PC-3 (cell line): ENCODE measurements around the gene MYO16. TPM values are rescaled to one million over a fixed set of nuclear protein-coding genes. Genes with fewer than 3 reads are reported as not detected.
"Not testable (repeated sequence)": the region's sequence is repeated elsewhere in the genome, so short reads cannot be mapped to it uniquely, and the experiment has no call there.

Experiments used
- ATAC-seq: fragments of 200-7000 bp; cut with Tn5 transposase; 2 replicates; pipeline ENCODE4 v1.9.1; 2020; ENCODE audit warnings: mild to moderate bottlenecking, moderate library complexity
- BruUV-seq: library from RNA; stranded (reverse); fragments of 400-500 nt; replicated peaks from 2 replicates; lab custom pipeline; 2021; lab: Mats Ljungman, UMichigan
- CTCF ChIA-PET: fragments of 300-600 bp; sonication (Branson Sonifier 250); formaldehyde crosslinking; loops from one replicate; lab custom pipeline; 2022; ENCODE audit warnings: antibody characterized with exemption; lab: Charles Lee
- POLR2A ChIA-PET: fragments of 300-600 bp; sonication (Branson Sonifier 250); formaldehyde crosslinking; loops from one replicate; lab custom pipeline; 2022; ENCODE audit warnings: antibody characterized with exemption; ENCODE audit not compliant: unreplicated experiment; lab: Charles Lee
- DNase-seq: peaks from one replicate; pipeline ENCODE4 v3.0.0-alpha.2; 2015
- H2AFZ ChIP-seq: fragments of 300-600 bp; sonication (generic); 2 replicates; pipeline ENCODE4 v1.6.0; 2016; ENCODE audit warnings: antibody characterized with exemption, low read length
- H3F3A ChIP-seq: fragments of 300-600 bp; sonication (generic); one replicate; pipeline ENCODE4 v1.6.0; 2017; ENCODE audit warnings: antibody characterized with exemption, low read length, control low read depth, mild to moderate bottlenecking; ENCODE audit not compliant: unreplicated experiment
- H3K27ac ChIP-seq: fragments of 300-600 bp; sonication (generic); 2 replicates; pipeline ENCODE4 v1.5.1; 2016; ENCODE audit warnings: mild to moderate bottlenecking, low read length
- H3K27me3 ChIP-seq: fragments of 300-600 bp; sonication (generic); 2 replicates; pipeline ENCODE4 v1.6.1; 2016; ENCODE audit warnings: low read length, mixed read lengths
- H3K36me3 ChIP-seq: fragments of 300-600 bp; sonication (generic); 2 replicates; pipeline ENCODE4 v1.6.1; 2016; ENCODE audit warnings: low read depth, mixed run types, low read length, mixed read lengths
- H3K4me1 ChIP-seq: fragments of 300-600 bp; sonication (generic); 2 replicates; pipeline ENCODE4 v1.5.1; 2016; ENCODE audit warnings: low read length; ENCODE audit not compliant: insufficient read depth
- H3K4me2 ChIP-seq: fragments of 300-600 bp; sonication (generic); 2 replicates; pipeline ENCODE4 v1.6.0; 2016; ENCODE audit warnings: low read length
- H3K4me3 ChIP-seq: fragments of 300-600 bp; sonication (generic); 2 replicates; pipeline ENCODE4 v1.5.1; 2016; ENCODE audit warnings: mild to moderate bottlenecking, low read length, mixed read lengths
- H3K79me2 ChIP-seq: fragments of 300-600 bp; sonication (generic); 2 replicates; pipeline ENCODE4 v1.6.1; 2017; ENCODE audit warnings: low read length, mixed read lengths
- H3K9ac ChIP-seq: fragments of 300-600 bp; sonication (generic); 2 replicates; pipeline ENCODE4 v1.6.0; 2016; ENCODE audit warnings: mild to moderate bottlenecking, low read length
- H3K9me2 ChIP-seq: fragments of 300-600 bp; sonication (generic); replicated peaks from 2 replicates; pipeline ENCODE4 v1.6.1; 2016; ENCODE audit warnings: mixed run types, low read length, mixed read lengths
- H3K9me3 ChIP-seq: fragments of 300-600 bp; sonication (generic); 2 replicates; pipeline ENCODE4 v1.6.1; 2016; ENCODE audit warnings: low read length, mixed read lengths
- H4K20me1 ChIP-seq: fragments of 300-600 bp; sonication (generic); 2 replicates; pipeline ENCODE4 v1.6.1; 2016; ENCODE audit warnings: low read length, mixed read lengths
- EZH2 ChIP-seq: fragments of 300-600 bp; sonication (generic); IDR thresholded peaks from one replicate; pipeline ENCODE4 v1.6.1; 2017; ENCODE audit warnings: antibody characterized with exemption, mild to moderate bottlenecking, low read length; ENCODE audit not compliant: unreplicated experiment
- EZH2phosphoT487 ChIP-seq: fragments of 300-600 bp; sonication (generic); IDR thresholded peaks from 2 replicates; pipeline ENCODE4 v1.6.1; 2018; ENCODE audit warnings: mild to moderate bottlenecking, antibody characterized with exemption, low read length, borderline replicate concordance
- intact Hi-C: fragments of 100-400 bp; cut with micrococcal nuclease; formaldehyde crosslinking; loops from 2 replicates; pipeline ENCODE4 v1.9.0; 2023
- total RNA-seq: library from RNA; depleted of rRNA; stranded (reverse); fragments of >200 nt; gene quantifications from 2 replicates; pipeline ENCODE4 v1.2.3, GENCODE V29; 2014
- TF ChIP-seq, protein P1 (sequence below): fragments of 300-600 bp; sonication (generic); conservative IDR thresholded peaks from 2 replicates; pipeline ENCODE4 v1.5.1; 2017; ENCODE audit warnings: antibody characterized with exemption, low read depth, mild to moderate bottlenecking, low read length

MYO16 gene
- total RNA-seq, 1 experiment from 2014 or later, result not detected

DNA sequence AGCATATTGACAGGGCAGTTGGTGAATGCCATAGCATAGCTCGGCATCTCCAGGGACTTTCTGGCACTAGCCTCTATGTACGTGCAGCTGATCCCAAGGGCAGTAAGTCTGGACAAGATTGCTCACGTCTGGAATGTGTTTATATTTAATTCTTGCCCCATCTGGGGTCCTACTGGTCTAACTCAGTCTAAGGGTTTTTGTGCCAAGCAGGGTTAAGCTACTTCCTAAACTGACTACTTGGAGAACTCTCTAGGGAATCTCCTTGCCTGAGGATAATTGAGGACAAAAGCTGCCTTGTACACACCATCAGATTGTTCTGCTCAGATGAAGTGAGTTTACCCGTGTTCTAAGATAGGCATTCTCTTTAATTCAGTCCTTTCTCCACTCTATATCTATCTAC is 358.1 kb downstream of the MYO16 start:
- H3K4me2 ChIP-seq, result no peak overlapping the region

DNA sequence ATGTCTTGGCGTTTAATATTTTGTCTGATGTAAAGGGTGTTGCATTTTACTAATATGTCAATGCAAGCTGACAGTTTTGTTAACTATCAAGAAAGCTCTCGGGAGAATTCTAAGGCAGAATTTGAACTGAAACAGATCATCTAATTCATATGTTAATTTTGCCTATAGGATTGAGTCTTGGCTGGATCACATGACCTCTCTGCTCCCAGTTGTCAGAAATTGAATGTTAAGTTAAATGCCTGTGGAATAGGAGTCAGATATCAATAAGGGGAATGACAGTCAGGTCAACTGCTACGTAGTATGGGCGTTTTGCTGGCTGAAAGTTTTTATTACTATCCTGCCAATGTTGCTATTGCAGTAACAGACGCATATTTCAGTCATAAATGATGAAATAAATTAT is 358.5 kb downstream of the MYO16 start:
- ChIA-PET CTCF (no interaction called here), POLR2A (interaction anchor here (0.6 kb wide), 1 partner anchor 15 kb away, joined by 3 read pairs; no protein-coding TSS in a partner anchor)
- Histone ChIP-seq H4K20me1 (no peaks in the 10 kb centered on the region), H3K4me3 (no peak overlapping the region), H2AFZ (no peak overlapping the region), H3F3A (no peaks in the 10 kb centered on the region), H3K79me2 (no peaks in the 10 kb centered on the region), H3K4me2 (no peak overlapping the region), H3K9me3 (no peaks in the 10 kb centered on the region), H3K27ac (no peak overlapping the region), H3K36me3 (no peaks in the 10 kb centered on the region), H3K4me1 (peaks cover 17% of the 10 kb centered on the region; the same call in 1 of the 2 replicates), H3K9me2 (no peaks in the 10 kb centered on the region), H3K9ac (no peak overlapping the region), H3K27me3 (0 out of 2 replicates have a peak, but pooled peaks cover 5% of the 10 kb centered on the region)
- ATAC-seq (no peak), DNase-seq (no peak)
- TF ChIP-seq EZH2 (no peak), EZH2phosphoT487 (no peak)
- TF ChIP-seq, protein P1, sequence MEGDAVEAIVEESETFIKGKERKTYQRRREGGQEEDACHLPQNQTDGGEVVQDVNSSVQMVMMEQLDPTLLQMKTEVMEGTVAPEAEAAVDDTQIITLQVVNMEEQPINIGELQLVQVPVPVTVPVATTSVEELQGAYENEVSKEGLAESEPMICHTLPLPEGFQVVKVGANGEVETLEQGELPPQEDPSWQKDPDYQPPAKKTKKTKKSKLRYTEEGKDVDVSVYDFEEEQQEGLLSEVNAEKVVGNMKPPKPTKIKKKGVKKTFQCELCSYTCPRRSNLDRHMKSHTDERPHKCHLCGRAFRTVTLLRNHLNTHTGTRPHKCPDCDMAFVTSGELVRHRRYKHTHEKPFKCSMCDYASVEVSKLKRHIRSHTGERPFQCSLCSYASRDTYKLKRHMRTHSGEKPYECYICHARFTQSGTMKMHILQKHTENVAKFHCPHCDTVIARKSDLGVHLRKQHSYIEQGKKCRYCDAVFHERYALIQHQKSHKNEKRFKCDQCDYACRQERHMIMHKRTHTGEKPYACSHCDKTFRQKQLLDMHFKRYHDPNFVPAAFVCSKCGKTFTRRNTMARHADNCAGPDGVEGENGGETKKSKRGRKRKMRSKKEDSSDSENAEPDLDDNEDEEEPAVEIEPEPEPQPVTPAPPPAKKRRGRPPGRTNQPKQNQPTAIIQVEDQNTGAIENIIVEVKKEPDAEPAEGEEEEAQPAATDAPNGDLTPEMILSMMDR, result no peak
- intact Hi-C loops, result no loop called here
- no TSS peak for BruUV-seq

More for the DNA sequence above, 358.1 kb downstream of the MYO16 start:
- H3K27me3 ChIP-seq, result 0 out of 2 replicates have a peak, but pooled peaks cover 7% of the 10 kb centered on the region
- H3K27ac ChIP-seq, result no peak overlapping the region
- TF ChIP-seq, protein P1, result no peak
- no peak for TF ChIP-seq EZH2phosphoT487
- TF ChIP-seq EZH2, result no peak
- BruUV-seq, result no TSS peak
- ChIA-PET CTCF (no interaction called here), POLR2A (interaction anchor here (0.6 kb wide), 1 partner anchor 15 kb away, joined by 3 read pairs; no protein-coding TSS in a partner anchor)
- H3K4me1 ChIP-seq, result peaks cover 17% of the 10 kb centered on the region; the same call in 1 of the 2 replicates
- H4K20me1 ChIP-seq, result no peaks in the 10 kb centered on the region
- intact Hi-C loops, result no loop called here
- no peak overlapping the region for H3K9ac ChIP-seq
- no peaks in the 10 kb centered on the region for H3F3A ChIP-seq
- no peak overlapping the region for H3K4me3 ChIP-seq
- DNase-seq (no peak), ATAC-seq (no peak)
- no peaks in the 10 kb centered on the region for H3K36me3 ChIP-seq
- H3K79me2 ChIP-seq, result no peaks in the 10 kb centered on the region
- no peaks in the 10 kb centered on the region for H3K9me2 ChIP-seq
- H2AFZ ChIP-seq, result no peak overlapping the region
- H3K9me3 ChIP-seq, result no peaks in the 10 kb centered on the region

DNA sequence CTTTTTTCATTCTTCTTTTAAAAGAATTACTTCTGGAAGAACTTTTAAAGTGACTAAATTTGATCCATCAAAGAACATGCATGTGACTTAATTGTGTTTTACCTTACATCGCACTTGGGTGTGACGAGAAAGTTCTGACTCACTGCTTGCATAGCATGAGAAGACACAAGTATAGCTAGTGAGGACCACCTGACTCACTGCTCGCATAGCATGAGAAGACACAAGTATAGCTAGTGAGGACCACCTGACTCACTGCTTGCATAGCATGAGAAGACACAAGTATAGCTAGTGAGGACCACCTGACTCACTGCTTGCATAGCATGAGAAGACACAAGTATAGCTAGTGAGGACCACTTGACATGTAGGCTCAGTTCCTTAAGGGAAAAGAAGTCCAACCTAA is 362.0 kb downstream of the MYO16 start:
- peak; percentile 13; the same call in 1 of the 2 replicates for ATAC-seq
- H3K36me3 ChIP-seq, H3K4me3 ChIP-seq, H3K9me3 ChIP-seq, BruUV-seq, H3K4me1 ChIP-seq, H3K79me2 ChIP-seq, H3K4me2 ChIP-seq, H3K27me3 ChIP-seq, H4K20me1 ChIP-seq, CTCF ChIA-PET, intact Hi-C loops, H3K9me2 ChIP-seq, H3F3A ChIP-seq, POLR2A ChIA-PET, H2AFZ ChIP-seq: not testable (repeated sequence)
- peak; percentile 53 for DNase-seq
- H3K27ac ChIP-seq, result peak overlapping the region; percentile 79
- H3K9ac ChIP-seq, result peak overlapping the region; percentile 48; the same call in 1 of the 2 replicates
